ENCODE results near the gene SPNS1. TPM values are rescaled to one million over a fixed set of nuclear protein-coding genes. Genes with fewer than 3 reads are reported as not detected.

The SPNS1 gene
- total and polyA plus RNA-seq, 2 of the 8 experiments (the other 6 are each of a cell fraction or from before 2014, with no cell fraction given): 48.8 to 66.9 TPM

GRCh38 chr16:28943281-28943680 lies 31.3 kb upstream of the SPNS1 start:
- Histone ChIP-seq H3K14ac (ENCODE audit: insufficient read length) (no peak overlapping the region), H3K27ac (ENCODE audit: low read depth, low read length) (no peak overlapping the region), H2BK20ac (ENCODE audit: low read length) (no peak overlapping the region), H3K4me3 (ENCODE audit: extremely low read depth in 1 of 4, insufficient read depth in 2 of 4, low read depth in 3 of 4, low read length in 4 of 4) (no peak overlapping the region), H2BK12ac (ENCODE audit: low read depth, low read length) (no peak overlapping the region), H3K23ac (ENCODE audit: insufficient read length) (no peak overlapping the region), H4K91ac (replicated peaks; ENCODE audit: insufficient read length, low read length) (no peak overlapping the region), H2AFZ (ENCODE audit: low read length) (no peak overlapping the region), H3K79me2 (ENCODE audit: control insufficient read depth in 1 of 2, insufficient read depth in 2 of 2, low read length in 2 of 2) (no peaks in the 10 kb centered on the region), H3K4me1 (replicated peaks in 1 of 4; ENCODE audit: control insufficient read depth in 3 of 4, insufficient read depth in 4 of 4, low read length in 3 of 4) (peaks cover 0 to 5% (median 1%) of the 10 kb centered on the region in 4 experiments; a peak in 3 of 7 replicates), H4K20me1 (replicated peaks in 1 of 2; ENCODE audit: control insufficient read depth in 1 of 2, insufficient read depth in 2 of 2, low read length in 2 of 2) (no peaks in the 10 kb centered on the region), H3K18ac (ENCODE audit: extremely low read depth, low read length) (no peak overlapping the region), H2BK5ac (ENCODE audit: low read depth, low read length) (no peak overlapping the region), H3K79me1 (ENCODE audit: low read depth, low read length) (no peaks in the 10 kb centered on the region), H4K8ac (ENCODE audit: extremely low read depth, insufficient read depth, low read length) (no peak overlapping the region), H2BK120ac (replicated peaks; ENCODE audit: low read depth, low read length) (no peak overlapping the region), H3K4me2 (ENCODE audit: insufficient read depth in 1 of 2, low read depth in 2 of 2, low read length in 2 of 2) (no peak overlapping the region), H3K36me3 (ENCODE audit: control insufficient read depth in 2 of 4, insufficient read depth in 4 of 4, low read length in 3 of 4) (no peaks in the 10 kb centered on the region), H3K56ac (replicated peaks; ENCODE audit: insufficient read length, low read depth, low read length) (no peak overlapping the region), H2BK15ac (ENCODE audit: low read length) (no peak overlapping the region), H3K27me3 (replicated peaks in 1 of 4; ENCODE audit: control insufficient read depth in 3 of 4, extremely low read depth in 1 of 4, insufficient read depth in 3 of 4, low read length in 3 of 4) (no peaks in the 10 kb centered on the region), H3K9ac (replicated peaks in 1 of 4; ENCODE audit: extremely low read depth in 1 of 4, low read depth in 3 of 4, low read length in 3 of 4) (no peak overlapping the region; a peak in 1 of 7 replicates), H2AK5ac (ENCODE audit: low read depth, low read length) (no peak overlapping the region), H4K5ac (ENCODE audit: insufficient read length, low read depth, low read length) (no peak overlapping the region), H3K23me2 (ENCODE audit: low read depth, low read length) (peaks cover 5% of the 10 kb centered on the region), H3K4ac (replicated peaks; ENCODE audit: insufficient read length, low read depth, low read length) (no peak overlapping the region), H3K9me3 (ENCODE audit: insufficient read depth in 2 of 2, low read depth in 1 of 2, low read length in 1 of 2) (no peaks in the 10 kb centered on the region)
- DNase-seq (ENCODE audit: low read depth in 1 of 2, low spot score in 2 of 2): no peak
- POLR2A ChIA-PET (ENCODE audit: partially characterized antibody): interaction anchor here (0.7 to 3.0 kb wide), 6 partner anchors 12 to 121 kb away, joined by 3 to 13 read pairs (median 4); partner anchors contain the start of genes ATXN2L, CD19 and RABEP2
- CTCF ChIA-PET (ENCODE audit: partially characterized antibody): interaction anchor here (1.2 to 5.4 kb wide), 8 partner anchors 11 to 96 kb away, joined by 5 to 42 read pairs (median 18); partner anchors contain the start of genes ATP2A1, CD19 and RABEP2
- no peak for FAIRE-seq
- no peak for TF ChIP-seq PHF8 (conservative IDR thresholded peaks at IDR 0.05; ENCODE audit: low read depth, low read length)
- TF ChIP-seq GTF2F1 (IDR thresholded peaks at IDR 0.05; ENCODE audit: borderline replicate concordance, low read depth, low read length): no peak
- TF ChIP-seq CBX8 (IDR thresholded peaks at IDR 0.05; ENCODE audit: borderline replicate concordance, low read depth, low read length): no peak
- TF ChIP-seq SAP30 (IDR thresholded peaks at IDR 0.05; ENCODE audit: insufficient read depth, insufficient replicate concordance, low read length): no peak
- TF ChIP-seq YY1 (IDR thresholded peaks at IDR 0.05; ENCODE audit: low read depth, low read length): no peak
- TF ChIP-seq ATF2 (IDR thresholded peaks at IDR 0.05; ENCODE audit: low read length): no peak
- TF ChIP-seq NRF1 (IDR thresholded peaks at IDR 0.05; ENCODE audit: low read depth, low read length): no peak
- no peak for TF ChIP-seq SIN3A (conservative IDR thresholded peaks at IDR 0.05 in 1 of 2, IDR thresholded peaks at IDR 0.05 in 1 of 2; ENCODE audit: low read depth in 1 of 2, low read length in 2 of 2)
- TF ChIP-seq USF2 (IDR thresholded peaks at IDR 0.05; ENCODE audit: low read length): no peak
- TF ChIP-seq POLR2A (IDR thresholded peaks at IDR 0.05; ENCODE audit: control extremely low read depth in 1 of 2, low read depth in 2 of 2, low read length in 2 of 2): no peak
- TF ChIP-seq JUN (IDR thresholded peaks at IDR 0.05; ENCODE audit: low read depth, low read length): no peak
- no peak for TF ChIP-seq FOSL1 (IDR thresholded peaks at IDR 0.05; ENCODE audit: insufficient read depth, low read depth, low read length)

Data from H1 (cell line).